Stimulated activated CD4-positive, alpha-beta T cell treated with anti-CD3 and anti-CD28 coated beads, Interleukin-2, amount 100 ng/mL, for 48 hours (primary cell): ENCODE data around the gene SLC38A1.
"Not testable (repeated sequence)": the region's sequence is repeated elsewhere in the genome, so short reads cannot be mapped to it uniquely, and the experiment has no call there.

Experiments
- DNase-seq, 2 donors: peaks; one replicate each; pipeline ENCODE4 v3.0.0-alpha.2; 2020

Gene SLC38A1

DNA sequence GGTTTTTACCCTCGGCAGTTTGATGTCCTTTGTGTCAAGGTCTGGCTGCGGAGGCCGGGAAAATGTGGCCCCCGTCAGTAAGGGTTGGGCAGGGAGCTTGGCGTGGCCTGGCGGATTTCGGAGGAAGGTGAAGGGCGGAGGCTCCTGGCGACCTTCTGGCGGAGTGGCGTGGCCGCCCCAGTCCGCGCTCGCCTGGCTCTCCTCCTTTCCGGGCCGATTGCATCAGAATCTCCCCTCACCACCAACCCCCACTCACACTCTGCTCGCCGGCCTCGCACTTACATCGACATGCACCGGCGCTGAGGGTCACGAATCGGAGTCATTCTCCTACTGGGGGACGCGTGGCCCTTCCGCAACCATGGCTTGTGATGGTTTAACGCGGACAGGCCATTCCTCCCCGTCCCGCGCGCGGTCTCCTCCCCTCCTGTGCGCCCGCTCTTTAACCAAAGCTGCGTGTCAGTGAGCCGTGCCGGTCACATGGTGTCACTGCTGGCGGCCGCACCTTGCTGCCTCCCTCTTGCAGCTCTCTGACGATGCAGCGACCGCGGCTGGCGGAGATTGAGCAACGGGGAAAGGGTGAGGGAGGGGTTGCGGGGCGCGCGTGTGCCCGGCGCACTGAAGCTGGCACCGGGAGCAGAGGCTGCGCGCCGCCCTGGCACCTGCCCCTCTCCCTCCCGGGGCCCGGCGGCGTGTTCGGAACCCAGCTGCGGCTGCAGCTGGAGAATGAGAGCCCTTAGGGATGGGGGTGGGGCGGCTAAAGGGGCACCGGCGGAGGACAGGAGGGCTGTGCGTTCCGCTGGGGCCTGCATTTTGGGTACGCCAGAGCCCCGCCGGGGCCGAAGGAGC, at the start of gene SLC38A1:
Gene SLC38A1 (minus strand): TSS at position 461 of the 846 bp plus-strand sequence. CDS start 29,243 bp downstream, outside the sequence.
- peak; percentile 72 to 74 for DNase-seq

DNA sequence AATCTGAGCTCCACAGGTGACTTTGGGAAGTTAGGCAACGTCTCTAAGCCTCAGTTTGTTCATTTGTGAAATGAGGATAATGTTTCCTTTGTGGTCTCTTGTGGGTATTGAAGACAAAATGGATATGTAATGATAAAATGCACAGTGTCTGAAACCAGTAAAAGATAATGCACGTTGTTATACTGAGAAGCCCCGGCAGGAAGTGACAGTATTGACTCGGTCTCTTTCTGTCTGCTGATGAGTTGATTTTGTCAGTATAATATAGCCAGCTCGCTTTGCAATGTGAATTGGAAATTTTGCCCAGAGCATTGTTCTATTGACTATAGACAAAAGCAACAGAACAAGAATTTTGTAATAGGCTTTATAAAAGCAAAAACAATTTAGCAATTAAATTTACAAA, 49.2 kb upstream of the SLC38A1 start:
- DNase-seq, result no peak

DNA sequence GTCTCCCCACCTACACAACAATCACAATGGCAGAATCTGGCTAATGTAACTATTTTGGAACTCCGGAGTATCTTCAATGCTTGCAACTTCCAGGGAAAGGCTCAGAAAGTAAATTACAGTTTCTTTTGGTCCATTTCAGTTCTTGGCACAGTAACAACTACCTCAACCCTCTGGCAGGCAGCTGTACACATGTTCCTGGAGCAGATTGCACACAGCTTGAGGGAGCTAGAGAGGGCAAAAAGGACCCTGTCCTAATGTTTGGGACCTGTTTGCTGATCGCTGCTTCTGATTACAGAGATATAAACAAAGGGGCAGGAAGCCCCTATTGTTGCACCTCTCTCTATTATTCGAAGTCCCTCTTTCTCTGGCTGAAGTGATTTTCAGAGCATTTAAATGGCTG, 35.2 kb upstream of the SLC38A1 start:
- DNase-seq, result no peak

DNA sequence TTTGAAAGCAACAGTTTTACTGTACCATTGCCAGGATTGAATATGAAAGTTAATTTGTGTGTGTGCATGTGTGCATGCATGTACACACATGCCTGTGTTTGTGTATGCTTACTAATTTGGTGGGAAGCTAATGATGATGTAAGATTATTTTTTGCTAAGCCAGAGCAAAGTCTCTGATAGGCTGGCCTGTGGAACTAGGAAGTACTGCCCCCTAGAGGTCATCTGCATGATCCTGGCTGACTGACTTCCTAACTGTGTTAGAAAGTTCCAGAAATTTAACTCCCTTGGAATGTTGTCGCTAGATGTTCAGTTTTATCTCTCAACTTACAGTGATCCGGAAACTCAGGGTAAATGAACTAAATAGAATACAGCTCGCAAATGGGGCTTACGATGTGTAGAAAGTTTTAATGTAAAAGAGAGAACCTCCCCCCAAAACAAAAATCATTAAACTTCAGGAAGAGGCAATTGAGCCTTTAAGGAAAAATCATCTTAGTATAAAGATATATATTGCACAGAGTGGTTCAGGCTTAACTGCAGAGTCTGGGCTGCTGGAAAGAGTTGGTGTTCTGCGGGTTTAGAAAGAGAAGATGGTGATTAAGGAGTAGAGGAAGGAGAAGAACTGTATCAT, 34.3 kb upstream of the SLC38A1 start:
- peak; percentile 32 to 41 for DNase-seq

DNA sequence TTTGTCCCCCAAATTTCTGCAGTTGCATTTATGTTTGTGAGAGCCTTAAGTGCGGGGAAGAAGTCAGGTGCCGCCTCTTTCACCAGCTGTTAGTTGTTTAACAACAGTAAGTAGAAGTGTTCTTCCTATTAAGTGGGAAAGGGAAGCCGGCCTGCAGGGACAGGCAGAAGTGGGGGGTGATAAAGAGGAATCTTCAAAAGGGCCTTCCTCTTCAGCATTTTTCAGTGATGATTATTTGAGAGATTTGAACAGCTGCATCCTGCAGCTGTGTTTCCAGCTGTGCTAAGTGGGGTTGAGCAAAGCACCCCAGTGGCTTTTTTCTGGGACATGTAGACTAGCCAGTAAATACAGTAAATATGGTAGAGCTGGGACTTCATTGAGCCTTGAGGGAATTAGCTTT, 32.1 kb upstream of the SLC38A1 start:
- no peak for DNase-seq

DNA sequence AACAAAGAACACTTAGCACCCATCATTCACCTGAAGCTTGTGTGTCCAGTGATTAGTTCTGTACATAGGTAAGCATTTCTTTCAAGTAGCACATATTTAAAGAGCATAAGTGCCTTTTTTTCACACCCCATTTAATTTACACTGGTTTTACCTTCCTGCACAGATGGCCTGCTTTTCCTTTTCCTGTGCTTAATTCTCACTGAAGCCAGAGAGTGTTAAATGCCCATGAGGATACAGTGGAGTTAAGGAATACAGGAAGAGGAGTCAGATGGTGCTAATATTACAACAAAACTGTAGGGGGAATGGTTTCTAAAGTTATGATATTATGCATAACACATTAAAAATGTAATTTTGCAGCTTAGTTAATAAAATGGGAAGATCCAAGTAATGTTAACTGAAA, 31.0 kb upstream of the SLC38A1 start:
- DNase-seq, result no peak

DNA sequence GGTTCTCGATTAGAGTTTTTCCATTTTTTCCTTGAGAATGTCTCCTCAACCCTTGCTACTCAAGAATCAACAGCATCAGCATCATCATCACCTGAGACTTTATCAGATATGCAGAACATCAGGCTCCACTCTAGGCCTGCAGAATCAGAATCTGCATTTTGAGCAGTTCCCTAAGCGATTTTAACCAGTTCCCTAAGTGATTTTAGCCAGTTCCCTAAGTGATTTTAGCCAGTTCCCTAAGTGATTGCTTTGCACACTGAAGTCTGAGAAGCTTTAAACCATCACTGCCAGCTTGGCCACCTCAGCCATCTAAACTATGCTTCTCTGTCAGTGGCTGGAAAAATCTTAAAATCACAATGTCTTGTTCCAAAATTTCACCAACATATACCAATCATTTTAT, 29.4 kb upstream of the SLC38A1 start:
- DNase-seq, result no peak

DNA sequence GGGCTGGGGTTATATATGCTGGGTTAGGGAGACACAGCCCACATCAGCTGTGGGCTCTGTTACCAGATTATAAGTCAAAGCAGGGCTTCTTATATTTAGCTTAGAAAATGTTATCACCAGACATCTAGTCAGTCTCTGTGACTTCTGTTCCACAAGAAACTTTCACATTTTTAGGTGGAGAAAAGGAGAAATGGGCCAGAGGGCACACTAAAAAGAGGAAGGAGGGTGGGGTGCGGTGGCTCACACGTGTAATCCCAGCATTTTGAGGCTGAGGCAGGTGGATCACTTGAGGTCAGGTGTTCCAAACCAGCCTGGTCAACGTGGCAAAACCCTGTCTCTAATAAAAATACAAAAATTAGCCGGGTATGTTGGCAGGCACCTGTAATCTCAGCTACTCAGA, 28.0 kb upstream of the SLC38A1 start:
- no peak for DNase-seq

DNA sequence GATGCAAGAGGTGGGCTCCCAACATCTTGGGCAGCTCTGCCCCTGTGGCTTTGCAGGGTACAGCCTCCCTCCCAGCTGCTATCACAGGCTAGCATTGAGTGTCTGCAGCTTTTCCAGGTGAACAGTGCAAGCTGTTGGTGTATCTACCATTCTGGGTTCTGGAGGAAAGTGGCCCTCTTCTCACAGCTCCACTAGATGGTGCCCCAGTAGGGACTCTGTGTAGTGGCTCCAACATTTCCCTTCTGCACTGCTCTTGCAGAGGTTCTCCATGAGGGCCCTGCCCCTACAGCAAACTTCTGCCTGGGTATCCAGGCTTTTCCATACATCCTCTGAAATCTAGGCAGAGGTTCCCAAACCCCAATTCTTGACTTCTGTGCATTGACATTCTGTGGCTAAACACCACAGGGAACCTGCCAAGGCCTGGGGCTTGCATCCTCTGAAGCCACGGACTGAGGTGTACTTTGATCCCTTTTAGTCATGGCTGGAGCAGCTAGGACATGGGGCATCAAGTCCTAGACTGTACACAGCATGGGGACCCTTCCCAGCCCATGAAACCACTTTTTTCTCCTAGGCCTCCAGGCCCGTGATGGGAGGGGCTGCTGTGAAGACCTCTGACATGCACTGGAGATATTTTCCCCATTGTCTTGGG, 24.0 kb upstream of the SLC38A1 start:
- no peak for DNase-seq

DNA sequence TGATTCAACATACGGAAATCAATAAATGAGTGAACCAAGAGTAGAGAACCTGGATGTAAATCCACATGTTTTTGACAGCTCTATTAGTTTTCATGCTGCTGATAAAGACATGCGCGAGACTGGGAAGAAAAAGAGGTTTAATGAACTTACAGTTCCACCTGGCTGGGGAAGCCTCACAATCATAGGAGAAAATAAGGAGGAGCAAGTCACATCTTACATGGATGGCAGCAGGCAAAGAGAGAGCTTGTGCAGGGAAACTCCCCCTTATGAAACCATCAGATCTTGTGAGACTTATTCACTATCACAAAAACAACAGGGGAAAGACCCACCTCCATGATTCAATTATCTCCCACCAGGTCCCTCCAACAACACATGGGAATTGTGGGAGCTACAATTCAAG, 23.1 kb upstream of the SLC38A1 start:
- not testable (repeated sequence) for DNase-seq

DNA sequence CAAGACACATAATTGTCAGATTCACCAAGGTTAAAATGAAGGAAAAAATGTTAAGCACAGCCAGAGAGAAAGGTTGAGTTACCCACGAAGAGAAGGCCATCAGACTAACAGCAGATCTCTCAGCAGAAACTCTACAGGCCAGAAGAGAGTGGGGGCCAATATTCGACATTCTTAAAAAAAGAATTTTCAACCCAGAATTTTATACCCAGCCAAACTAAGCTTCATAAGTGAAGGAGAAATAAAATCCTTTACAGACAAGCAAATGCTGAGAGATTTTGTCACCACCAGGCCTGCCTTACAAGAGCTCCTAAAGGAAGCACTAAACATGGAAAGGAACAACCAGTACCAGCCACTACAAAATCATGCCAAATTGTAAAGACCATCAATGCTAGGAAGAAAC, 16.3 kb upstream of the SLC38A1 start:
- DNase-seq, result not testable (repeated sequence)

DNA sequence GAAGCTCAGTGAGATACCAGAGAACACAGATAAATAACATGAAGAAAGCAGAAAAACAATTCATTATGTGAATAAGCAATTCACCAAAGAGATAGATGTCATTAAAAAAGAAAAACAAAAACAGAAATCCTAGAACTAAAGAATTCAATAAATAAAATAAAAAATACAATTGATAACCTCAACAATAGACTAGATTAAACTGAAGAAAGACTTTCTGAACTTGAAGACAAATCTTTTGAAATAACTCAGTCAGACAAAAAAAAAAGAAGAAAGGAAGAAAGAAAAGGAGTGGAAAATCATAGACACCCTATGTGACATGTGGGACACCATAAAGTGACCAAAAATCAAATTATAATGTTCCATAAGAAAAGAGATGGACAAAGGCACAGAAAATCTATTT, 14.0 kb upstream of the SLC38A1 start:
- no peak for DNase-seq

DNA sequence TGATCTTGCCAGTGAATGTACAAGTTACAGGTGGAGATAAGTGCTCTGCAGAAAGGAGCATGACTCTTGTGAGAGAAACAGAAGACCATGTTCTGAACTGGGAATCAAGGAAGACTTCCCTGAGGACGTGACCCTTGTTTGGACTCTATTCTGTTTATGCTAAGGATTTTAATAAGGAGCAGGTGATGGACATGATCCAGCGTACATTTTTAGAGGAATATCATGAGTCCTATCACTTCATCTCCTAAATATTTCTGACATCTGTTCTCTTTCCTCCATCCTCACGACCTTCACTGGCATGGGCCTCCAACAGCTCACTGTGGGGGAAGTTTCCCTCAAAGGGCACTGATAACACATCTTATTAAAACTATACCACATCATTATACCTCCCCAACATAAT, 7.9 kb upstream of the SLC38A1 start:
- no peak for DNase-seq

DNA sequence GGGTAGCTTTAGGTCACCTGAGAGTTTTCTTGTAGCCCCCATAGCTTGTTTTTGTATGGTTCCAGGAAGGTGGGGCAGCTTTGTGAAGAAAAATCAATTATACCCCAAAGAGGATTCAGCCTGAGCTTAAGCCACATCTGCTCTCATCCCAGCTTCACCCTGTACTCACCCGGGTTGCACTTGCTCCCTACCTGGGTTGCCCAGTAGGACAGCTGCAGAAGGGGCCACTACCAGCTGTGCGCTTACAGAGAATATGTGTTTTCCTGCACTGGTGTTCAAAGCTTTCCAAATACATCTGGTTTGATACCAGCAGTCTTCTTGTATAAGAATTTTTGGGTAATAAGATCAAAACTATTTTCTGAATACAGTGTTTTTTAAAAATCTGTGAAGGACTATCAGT, 3.0 kb upstream of the SLC38A1 start:
- DNase-seq, result no peak

DNA sequence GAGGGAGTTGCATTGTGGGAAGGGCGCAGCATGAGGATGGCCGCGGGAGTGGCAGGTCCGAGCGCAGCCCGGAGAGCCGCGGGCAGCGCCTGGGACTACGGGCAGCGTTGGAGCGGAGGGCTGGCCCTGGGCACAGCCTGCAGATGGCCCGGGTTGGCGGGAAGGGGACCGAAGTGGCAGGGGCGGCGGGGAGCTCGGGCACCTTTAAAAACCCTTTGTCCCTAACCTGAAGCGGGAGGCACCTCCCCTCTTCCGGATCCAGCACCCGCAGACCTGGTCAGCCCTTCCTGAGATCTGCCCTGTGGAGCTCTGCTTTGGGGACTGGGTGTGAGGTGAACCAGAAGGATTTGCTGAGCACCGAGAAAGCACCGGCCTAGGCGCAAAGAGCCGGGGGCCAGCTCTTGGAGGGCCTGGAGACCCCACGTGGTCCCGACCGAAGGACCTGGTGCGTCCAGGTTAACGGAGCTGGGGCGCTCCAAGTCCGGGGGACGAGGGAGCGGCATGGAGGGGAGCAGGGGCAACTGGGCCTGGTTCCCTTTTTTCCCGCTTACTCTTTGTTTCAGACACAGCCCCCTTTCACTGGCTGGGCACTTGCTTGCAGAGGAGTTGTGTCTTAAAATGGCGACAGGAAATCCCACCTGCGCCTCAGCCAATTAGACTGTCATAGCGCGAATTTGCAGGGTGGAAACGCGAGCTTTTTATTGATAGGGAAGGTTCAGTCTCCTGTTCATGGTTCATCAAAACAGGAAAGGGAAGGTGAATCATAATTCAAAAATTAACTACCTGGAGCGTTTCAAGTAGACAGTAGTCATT, 792 bp upstream of the SLC38A1 start:
- peak; percentile 61 to 67 for DNase-seq

DNA sequence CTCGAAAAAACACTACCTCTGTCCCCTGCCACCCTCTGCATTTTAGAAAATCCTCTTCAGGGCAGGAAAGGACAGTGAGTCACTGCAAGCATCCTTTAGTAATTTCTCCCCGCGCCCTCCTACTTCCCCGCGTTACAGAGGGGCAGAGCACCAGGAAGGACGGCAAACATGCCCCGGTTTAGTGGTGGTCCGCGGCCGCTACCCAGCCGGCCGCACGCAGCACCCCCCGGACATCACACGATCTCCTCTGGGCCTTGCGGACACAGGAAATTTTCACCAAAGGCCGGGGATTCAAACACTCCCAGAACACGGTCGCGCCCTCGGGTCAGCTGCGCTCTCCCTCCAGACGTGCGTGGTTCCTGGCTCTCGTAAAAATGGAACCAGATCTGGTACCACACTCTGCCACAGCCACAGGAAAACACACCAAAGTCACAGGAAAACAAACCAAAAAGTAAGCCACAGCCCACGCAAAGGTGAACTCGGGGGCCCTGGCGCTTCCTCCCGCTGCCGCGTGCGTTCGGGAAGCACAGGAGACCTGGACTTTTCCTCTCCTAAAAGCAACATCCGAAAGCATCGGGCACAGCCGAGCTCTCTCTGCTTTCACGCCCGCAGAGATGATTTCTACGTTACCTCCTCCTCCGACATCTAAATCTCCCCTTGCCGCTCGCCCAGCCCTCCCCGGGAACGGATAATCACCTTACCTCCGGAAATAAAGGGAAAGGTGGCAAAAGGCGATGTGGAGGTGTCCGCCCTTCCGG, 839 bp downstream of the SLC38A1 start:
- DNase-seq, result peak; percentile 27 to 39

DNA sequence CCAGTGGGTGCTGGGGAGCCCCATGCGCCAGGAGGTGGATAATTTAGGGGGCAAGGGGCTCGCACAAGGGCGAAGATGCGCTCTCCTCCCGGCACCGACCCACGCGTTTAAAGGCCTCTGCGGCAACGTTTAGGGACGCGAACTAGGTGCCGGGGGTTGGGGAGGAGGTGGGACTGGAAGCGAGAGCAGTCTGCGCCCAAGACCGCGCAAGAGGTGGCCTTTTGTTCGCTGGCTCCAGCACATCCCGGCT, 1.3 kb downstream of the SLC38A1 start:
- no peak for DNase-seq

DNA sequence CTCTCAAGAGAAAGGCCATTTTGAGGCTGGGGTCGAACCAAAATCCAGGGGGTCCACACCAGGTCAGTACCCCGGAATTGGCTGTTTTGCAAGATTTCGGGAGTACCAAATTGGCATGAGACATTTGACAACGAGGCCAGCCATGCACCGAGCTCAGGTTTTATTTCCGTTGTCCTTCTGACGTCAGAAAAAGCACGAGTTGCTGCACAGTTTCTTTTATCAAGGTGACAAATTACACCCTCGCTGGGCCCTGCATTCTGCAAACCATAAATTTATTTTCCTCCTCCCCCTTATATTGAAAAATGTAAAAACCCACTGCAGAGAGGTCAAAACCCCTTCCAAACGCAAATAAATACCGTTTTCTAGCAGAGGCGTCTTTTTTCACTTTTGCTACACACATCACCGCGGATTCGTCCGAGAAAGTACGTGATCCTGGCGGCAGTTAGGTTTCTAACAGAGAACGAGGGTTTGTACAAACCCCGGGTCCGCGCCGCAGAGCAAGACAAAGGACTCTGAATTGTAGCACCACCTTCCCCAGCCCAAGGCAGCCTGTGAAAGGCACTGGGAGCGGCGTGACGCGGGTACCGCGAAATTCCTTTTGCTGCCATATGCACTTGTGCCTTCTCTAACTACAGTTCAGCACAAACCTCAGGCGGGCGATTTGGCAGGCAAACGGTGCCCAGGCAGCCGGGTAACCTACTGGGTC, 1.8 kb downstream of the SLC38A1 start:
- peak; percentile 30 to 40 for DNase-seq

DNA sequence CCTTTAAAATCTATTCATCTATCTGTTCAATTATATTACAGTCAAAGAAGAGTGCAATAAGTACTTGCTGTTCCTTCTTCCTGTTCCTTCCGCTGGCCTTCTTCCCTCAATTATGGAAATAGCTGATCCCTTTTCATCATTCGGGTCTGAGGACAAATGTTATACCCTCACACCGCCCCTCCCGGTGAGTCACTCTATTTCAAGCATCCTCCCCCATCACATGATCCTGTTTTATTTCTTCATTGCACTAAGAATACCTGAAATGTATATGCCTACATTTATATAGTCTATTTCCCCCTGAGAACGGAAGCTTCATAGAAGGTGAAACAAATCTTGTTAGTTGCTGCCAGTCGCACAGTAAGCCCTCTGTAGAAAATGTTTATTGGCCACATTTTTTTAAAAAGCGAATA, 2.5 kb downstream of the SLC38A1 start:
- no peak for DNase-seq

DNA sequence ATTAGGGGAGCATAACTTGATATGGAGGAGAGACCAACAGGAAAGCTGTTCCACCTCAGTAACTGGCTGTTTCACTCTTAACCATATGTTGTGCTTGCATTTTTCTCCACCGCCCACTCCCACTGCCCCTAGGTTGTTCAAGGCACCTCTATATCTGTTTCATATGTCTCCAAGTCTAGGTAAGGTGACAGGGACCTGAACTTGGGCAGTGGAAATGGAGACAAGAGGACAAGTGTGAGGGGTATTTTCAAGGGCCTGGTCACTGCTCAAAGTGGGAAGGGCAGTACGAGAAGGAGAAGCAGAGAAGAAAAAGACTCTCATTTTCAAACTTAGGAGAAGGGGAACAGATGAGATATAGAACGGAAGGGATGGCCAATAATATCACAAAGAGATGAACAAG, 3.1 kb downstream of the SLC38A1 start:
- DNase-seq, result no peak

DNA sequence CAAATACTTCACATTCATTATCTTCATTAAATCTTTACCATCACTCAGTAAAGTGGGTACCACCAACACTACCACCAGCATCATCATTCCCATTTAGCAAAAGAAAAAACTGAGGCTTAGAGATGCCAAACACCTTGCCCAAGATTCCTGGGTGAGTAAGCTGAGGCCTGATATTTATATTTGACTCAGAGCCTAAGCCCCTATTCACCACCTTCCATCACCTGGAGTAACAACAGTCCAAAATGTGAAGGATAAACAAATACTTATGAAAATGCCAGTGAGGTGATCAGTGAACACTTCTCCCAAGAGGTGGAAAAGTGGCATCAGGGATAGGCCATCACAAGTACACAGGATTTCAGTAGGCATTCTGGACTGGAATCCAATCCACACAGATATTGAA, 3.7 kb downstream of the SLC38A1 start:
- no peak for DNase-seq

DNA sequence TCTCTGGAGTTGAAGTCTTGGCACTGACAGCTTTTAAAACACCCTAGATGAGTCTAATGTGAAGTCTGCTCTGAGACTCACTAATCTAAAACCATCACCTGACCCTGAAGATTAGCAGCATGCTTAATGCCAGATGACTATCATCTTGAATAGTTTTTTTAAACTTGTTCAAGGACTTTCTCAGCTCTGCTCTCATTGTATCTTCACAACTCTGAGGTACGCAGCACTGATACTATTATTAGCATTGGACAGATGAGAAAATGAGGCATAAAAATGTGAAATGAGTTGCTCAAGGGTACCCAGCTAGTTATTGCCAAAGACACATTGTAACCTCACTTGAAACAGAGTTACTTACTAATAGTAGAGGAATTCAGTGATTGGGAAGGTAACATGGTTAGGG, 4.8 kb downstream of the SLC38A1 start:
- DNase-seq, result no peak
